ENCODE measurements around the gene HCRTR1.

HCRTR1 gene

GRCh38 chr1:31652891-31653499 is 35.5 kb downstream of the HCRTR1 start:
- DNase-seq = no peak

GRCh38 chr1:31653717-31654473 is 36.4 kb downstream of the HCRTR1 start:
- DNase-seq = no peak

DNA sequence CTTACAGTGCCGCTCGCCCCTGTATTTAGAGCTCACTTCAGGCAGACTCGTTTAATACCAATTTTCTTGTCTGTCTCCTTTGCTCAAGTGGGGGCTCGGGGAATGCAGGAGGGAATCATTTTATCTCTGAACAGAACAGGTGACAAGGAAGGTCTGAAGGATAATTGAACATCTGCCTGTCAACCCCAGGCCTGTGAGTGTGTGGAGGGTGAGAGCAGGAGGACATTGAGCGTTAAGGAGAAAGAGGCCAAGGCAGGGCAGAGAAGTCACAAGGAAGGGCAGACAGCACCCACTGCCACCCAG is 36.9 kb downstream of the HCRTR1 start:
- no peak for DNase-seq

DNA sequence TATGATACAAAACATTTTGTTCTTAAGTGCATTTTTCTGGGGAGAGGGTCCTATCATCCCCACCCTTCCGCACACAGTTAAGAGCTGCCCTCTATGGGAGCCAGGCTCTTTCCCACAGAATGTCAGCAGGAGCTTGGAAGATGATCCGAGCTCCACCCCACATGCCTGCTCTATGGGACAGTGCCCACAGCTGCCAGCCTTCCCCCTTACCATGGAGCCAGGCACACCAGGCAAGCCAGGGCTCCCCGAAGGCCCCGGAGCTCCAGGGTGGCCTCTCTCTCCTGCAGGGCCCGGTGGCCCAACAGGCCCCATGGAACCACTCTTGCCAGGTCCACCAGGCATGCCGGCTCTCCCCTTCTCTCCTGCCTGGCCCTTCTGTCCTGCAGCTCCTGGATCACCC is 37.6 kb downstream of the HCRTR1 start:
- no peak for DNase-seq

DNA sequence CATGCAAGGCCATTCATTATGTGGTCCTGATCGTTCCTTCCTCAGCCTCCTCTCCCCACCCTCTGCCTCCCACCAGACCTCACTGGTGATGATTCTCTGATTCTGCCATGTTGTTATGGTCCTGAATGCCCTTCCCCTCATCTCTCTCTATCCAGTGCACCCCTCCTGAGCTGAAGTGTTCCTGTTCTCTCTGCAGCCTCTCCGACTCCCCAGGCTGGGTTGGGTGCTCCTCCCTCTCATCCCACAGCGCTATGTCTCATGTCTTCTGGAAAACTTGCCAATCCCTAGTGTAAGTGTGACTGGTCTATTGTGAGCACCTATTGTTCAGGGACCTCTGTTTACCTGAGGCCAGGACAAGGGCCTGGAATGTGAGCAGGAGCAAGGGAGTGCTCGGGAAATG is 38.3 kb downstream of the HCRTR1 start:
- DNase-seq = no peak

GRCh38 chr1:31657020-31657804 is 39.7 kb downstream of the HCRTR1 start:
- DNase-seq = no peak

- DNase-seq = no peak
Measured at GRCh38 chr1:31657972-31658510, 40.6 kb downstream of the HCRTR1 start.

DNA sequence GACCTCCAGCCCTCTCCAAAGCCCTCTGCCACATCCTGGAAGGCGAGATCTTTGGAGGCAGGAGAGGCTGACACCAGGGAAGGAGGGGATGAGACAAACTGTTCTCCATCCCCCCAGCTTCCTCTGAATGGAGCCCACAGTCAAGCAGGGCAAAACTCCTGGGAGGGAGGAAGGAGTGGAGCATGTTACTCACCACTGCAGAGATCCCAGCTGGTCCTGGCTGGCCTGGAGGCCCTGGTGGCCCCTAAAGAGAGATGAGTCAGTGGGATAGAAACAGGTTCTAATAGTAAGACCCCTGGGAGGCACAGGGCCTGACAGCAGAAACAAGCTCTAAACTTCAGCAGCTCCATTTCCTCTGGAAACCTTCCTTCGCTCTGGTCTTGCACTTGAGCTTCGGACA is 41.2 kb downstream of the HCRTR1 start:
- DNase-seq = no peak

DNA sequence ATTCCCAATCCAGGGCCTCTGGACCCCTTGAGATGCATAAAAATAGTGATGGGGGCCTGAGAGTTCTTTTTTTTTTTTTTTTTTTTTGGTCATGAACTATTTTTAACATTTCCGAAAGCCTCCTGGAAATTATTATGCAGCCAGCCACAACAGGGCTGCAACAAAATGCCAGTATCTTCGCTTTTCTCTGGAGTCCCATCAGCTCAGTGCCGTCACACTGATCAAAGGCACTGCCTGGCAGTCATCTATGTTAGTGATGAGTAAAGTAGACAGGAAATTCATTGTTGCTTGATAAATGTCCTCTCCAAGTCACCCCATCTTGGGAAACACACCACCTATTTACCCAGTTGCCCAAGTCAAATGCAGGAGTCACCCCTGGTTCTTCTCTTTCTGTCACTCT is 42.4 kb downstream of the HCRTR1 start:
- DNase-seq = no peak

- no peak for DNase-seq
Measured at GRCh38 chr1:31660871-31661455, 43.5 kb downstream of the HCRTR1 start.

DNA sequence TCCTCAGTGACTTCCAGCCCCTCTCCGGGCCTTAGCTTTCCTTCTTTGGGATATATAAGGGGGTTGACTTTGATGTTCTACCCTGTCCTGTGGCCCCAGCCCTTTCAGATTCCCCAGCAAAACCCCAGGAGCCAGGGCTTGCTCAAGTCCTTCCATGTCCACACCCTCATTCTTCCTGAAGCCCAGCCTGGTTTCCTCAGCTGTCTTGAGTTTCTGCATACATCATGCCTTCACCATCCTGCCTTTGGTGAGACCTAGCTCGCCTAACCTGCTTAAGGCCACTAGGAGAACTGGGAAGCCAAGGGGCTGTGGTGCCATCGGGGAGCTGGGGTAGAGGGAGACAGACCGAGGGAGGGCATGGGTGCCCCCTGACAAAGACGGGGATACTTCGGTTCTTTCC is 44.4 kb downstream of the HCRTR1 start:
- no peak for DNase-seq

- no peak for DNase-seq
Measured at GRCh38 chr1:31662463-31662862, 45.0 kb downstream of the HCRTR1 start.

- peak in 3 of 4 experiments; percentile 15 to 36 (median 32) for DNase-seq
Measured at GRCh38 chr1:31663622-31664452, 46.3 kb downstream of the HCRTR1 start.

DNA sequence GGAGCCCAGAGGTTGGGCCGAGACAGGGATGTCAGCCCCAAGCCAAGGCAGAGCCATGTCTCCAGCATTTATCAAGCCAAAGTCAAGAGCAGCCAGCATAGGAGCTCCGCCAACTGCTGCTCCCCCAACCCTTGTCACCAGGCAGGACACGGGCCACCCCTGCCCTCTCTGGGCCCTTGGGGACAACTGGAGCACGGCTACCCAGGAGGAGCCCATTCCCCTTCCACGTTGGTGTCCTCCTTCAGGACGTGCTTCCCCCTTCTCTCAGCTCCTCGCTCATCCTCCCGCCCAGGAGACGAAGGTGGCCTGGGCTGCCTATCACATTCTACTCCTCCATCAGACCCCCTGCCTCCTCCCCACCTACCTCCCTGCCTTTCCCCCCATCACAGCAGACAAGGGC is 47.0 kb downstream of the HCRTR1 start:
- DNase-seq = no peak

DNA sequence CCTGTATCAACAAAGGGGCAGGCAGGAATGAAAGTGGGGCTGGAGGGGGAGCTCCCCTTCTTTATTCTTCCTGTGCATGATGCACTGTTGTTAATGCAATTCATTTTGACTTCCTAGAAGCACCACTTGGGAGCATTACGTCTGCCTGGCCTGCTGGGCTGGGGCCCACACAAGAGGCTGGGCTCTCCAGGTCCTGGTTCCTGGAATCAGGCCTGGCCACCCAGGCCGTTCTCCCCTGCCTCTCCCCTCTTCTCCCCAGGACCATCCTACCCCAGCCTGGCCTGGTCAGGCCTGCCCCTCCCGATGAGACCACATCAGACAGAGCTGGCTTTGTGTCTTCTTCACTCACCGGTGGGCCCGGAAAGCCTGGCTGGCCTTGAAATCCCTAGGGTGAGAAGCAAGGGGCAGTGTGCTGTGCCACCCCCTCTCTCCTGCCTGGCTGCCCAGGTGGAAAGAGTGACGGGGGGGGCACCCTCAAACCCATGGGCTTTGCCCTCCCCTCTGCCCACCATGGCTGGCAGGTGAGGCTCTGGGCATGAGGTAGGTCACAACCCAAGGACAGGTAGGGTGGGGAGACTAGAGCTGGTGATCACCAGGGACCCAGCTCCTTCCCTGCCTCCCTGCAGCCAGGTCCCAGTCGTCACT is 47.9 kb downstream of the HCRTR1 start:
- no peak for DNase-seq

GRCh38 chr1:31666263-31666963 is 48.9 kb downstream of the HCRTR1 start:
- no peak for DNase-seq

DNA sequence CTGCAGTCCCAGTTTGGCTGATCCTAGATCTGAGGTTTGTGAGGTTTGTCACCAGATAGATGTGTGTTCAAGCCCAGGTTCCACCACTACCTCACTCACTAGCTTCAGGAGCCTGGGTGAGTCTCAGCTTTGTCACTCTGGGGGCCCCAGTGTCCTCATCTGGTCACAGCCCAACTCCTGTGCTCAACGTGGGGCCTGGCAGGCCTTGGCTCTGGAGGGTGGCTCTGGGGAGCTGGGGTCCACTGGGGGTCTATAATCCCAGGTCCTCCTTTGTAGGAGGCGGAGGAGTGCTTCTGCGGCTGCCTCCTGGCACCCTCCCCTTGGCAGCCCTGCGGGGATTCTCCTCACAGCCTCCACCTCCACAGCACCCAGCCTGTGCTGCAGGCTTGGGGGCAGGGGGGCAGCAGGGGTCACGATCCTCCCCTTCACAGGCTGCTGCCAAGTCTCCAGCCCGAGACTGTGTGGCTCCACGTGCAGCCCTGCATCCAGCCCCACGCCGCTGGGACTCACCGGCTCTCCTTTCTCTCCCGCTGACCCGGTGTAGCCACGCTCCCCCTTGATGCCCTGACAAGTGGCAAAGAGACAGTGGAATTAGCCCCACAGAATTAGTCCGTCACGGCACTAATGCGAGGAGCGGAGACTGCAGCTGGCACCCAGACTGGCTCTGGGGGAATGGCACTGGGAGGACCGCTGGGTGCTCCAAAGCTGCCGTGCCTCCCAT is 49.7 kb downstream of the HCRTR1 start:
- no peak for DNase-seq

DNA sequence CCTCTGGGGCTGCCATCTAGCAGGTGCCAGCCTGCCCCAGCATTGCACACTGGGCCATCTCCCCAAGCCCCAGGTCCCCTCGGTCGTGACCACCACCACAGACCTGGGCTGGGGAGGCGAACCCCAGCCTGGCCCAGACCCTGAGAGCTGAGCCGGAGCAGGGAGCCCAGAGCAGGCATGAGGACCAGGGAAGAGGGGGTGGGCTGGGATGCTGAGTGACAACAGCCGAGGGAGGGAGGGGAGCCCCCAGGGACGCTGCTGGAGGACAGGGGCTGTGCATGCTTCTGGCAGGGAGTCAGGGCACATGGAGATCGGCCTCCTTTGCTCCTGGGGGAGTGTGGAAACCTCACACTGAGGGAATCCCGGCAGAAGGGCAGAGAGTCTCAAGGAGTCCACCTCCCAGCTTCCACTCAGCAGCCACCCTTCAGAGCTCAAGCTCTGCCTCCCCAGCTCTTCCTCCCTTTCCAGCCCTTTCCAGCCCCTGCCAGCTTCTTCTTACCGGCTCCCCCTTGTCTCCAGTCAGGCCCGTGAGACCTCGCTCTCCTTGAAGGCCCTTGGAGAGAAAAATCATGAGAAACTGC is 50.9 kb downstream of the HCRTR1 start:
- no peak for DNase-seq

- DNase-seq = no peak
Measured at GRCh38 chr1:31669433-31669785, 51.9 kb downstream of the HCRTR1 start.
